HepG2 (cell line): ENCODE results near the gene GMFB. TPM values are rescaled to one million over a fixed set of nuclear protein-coding genes. Genes with fewer than 3 reads are reported as not detected.

ENCODE experiments used
- ATAC-seq: fragments of 200-7000 bp; cut with Tn5 transposase; 3 replicates; pipeline ENCODE4 v1.9.1; 2020; ENCODE audit warnings: mild to moderate bottlenecking, moderate library complexity
- BruUV-seq: library from RNA; stranded (reverse); fragments of 400-500 nt; replicated peaks from 2 replicates; lab custom pipeline; 2021; lab: Mats Ljungman, UMichigan
- CTCF ChIA-PET: fragments of 300-600 bp; formaldehyde crosslinking; extraction: SDS; loops from one replicate; lab custom pipeline; 2021; ENCODE audit warnings: low total read pairs, inconsistent platforms, low intra/inter-chr PET ratio; lab: Yijun Ruan, JAX
- POLR2A ChIA-PET: fragments of 350-600 bp; sonication (Branson Sonifier 250); formaldehyde crosslinking; loops from one replicate; lab custom pipeline; 2020; ENCODE audit warnings: antibody characterized with exemption, inconsistent platforms; lab: Yijun Ruan, JAX
- DNase-seq: peaks from one replicate; pipeline ENCODE4 v3.0.0-alpha.2; 2015; ENCODE audit warnings: low spot score
- FAIRE-seq: peaks from 3 replicates; lab custom pipeline; 2011; peaks lifted over from hg19 to GRCh38; lab: Jason Lieb, UNC
- H2AFZ ChIP-seq: one replicate; pipeline ENCODE4 v1.6.1; 2011; ENCODE audit warnings: low read length, inconsistent platforms
- H3K27ac ChIP-seq: fragments of 300-600 bp; 3 replicates; pipeline ENCODE4 v1.8.0; 2011; ENCODE audit warnings: mixed run types, mild to moderate bottlenecking, mixed read lengths, low read length, inconsistent platforms; ENCODE audit not compliant: insufficient read depth; ENCODE audit errors: extremely low read length
- H3K27me3 ChIP-seq, 2 experiments: fragments of 200-600 bp in 1 of 2; 2 replicates in 1 of 2; 3 replicates in 1 of 2; pipeline versions ENCODE4 v1.6.0 to v1.8.0; 2011; ENCODE audit warnings: low read length in 2 of 2, mild to moderate bottlenecking in 2 of 2, moderate library complexity in 2 of 2, inconsistent platforms in 1 of 2; ENCODE audit not compliant: insufficient read depth in 2 of 2, control insufficient read depth in 1 of 2
- H3K36me3 ChIP-seq, 2 experiments: fragments of 200-600 bp in 1 of 2; replicated peaks in 1 of 2; 2 replicates in 1 of 2; 3 replicates in 1 of 2; pipeline versions ENCODE4 v1.5.1 to v1.8.0; 2011; ENCODE audit warnings: low read length in 2 of 2, inconsistent platforms in 1 of 2; ENCODE audit not compliant: insufficient read depth in 2 of 2, control insufficient read depth in 1 of 2
- H3K4me1 ChIP-seq: 2 replicates; pipeline ENCODE4 v1.5.1; 2012; ENCODE audit warnings: low read length, inconsistent platforms; ENCODE audit not compliant: insufficient read depth
- H3K4me2 ChIP-seq: 2 replicates; pipeline ENCODE4 v1.6.0; 2011; ENCODE audit warnings: low read depth, low read length, inconsistent platforms
- H3K4me3 ChIP-seq, 3 experiments: fragments of 200-600 bp in 1 of 3; sonication (generic), shearing (Covaris generic) in 1 of 3; replicated peaks in 1 of 3; 2 replicates each; pipeline ENCODE4 v1.5.1; 2011 to 2016; ENCODE audit warnings: low read length in 3 of 3, inconsistent platforms in 2 of 3, low read depth in 2 of 3, mild to moderate bottlenecking in 2 of 3, control low read depth in 1 of 3, mixed read lengths in 1 of 3; ENCODE audit not compliant: insufficient read depth in 1 of 3
- H3K79me2 ChIP-seq: one replicate; pipeline ENCODE4 v1.6.1; 2011; ENCODE audit warnings: low read length, inconsistent platforms; ENCODE audit not compliant: insufficient read depth
- H3K9ac ChIP-seq: 2 replicates; pipeline ENCODE4 v1.6.0; 2011; ENCODE audit warnings: mild to moderate bottlenecking, low read depth, low read length, inconsistent platforms; ENCODE audit not compliant: insufficient read depth
- H3K9me3 ChIP-seq: 2 replicates; pipeline ENCODE4 v1.5.1; 2012; ENCODE audit warnings: mild to moderate bottlenecking, low read length
- H4K20me1 ChIP-seq: 2 replicates; pipeline ENCODE4 v1.6.0; 2011; ENCODE audit warnings: inconsistent platforms, mild to moderate bottlenecking, low read length, moderate library complexity; ENCODE audit not compliant: insufficient read depth
- ASH2L ChIP-seq: fragments of 300-600, 200-600 bp; sonication (generic); IDR thresholded peaks from 2 replicates; pipeline ENCODE4 v1.7.0; 2017; ENCODE audit warnings: low read depth, mild to moderate bottlenecking, moderate library complexity, mixed read lengths, low read length; ENCODE audit not compliant: insufficient read length
- BHLHE40 ChIP-seq: IDR thresholded peaks from 2 replicates; pipeline ENCODE4 v1.6.1; 2011; ENCODE audit warnings: low read length, improper control_type of control experiment
- CCAR2 ChIP-seq: fragments of 200-400 bp; formaldehyde crosslinking; optimal IDR thresholded peaks from 2 replicates; pipeline ENCODE3; 2018; ENCODE audit warnings: low read depth, mild to moderate bottlenecking, low read length, moderate library complexity
- GFI1 ChIP-seq: sonication (generic); formaldehyde crosslinking; IDR thresholded peaks from 2 replicates; pipeline ENCODE4 v1.5.0; 2020; ENCODE audit warnings: missing genetic modification reagents, mild to moderate bottlenecking, borderline replicate concordance
- KDM3A ChIP-seq: IDR thresholded peaks from 2 replicates; pipeline ENCODE4 v1.6.1; 2018; ENCODE audit warnings: low read depth, missing compliant biosample characterization
- KLF11 ChIP-seq: IDR thresholded peaks from 2 replicates; pipeline ENCODE4 v1.6.1; 2016; ENCODE audit warnings: missing compliant biosample characterization
- KLF15 ChIP-seq: sonication (generic); formaldehyde crosslinking; IDR thresholded peaks from 2 replicates; pipeline ENCODE4 v1.8.1; 2023; ENCODE audit warnings: borderline replicate concordance, mild to moderate bottlenecking, inconsistent platforms, missing genetic modification reagents, mixed read lengths
- KLF6 ChIP-seq: IDR thresholded peaks from 2 replicates; pipeline ENCODE4 v1.8.0; 2016; ENCODE audit warnings: missing biosample characterization, missing genetic modification reagents
- MIXL1 ChIP-seq: IDR thresholded peaks from 2 replicates; pipeline ENCODE4 v1.6.1; 2016
- TBX2 ChIP-seq: sonication (generic); formaldehyde crosslinking; IDR thresholded peaks from 2 replicates; pipeline ENCODE4 v1.5.0; 2020; ENCODE audit warnings: missing genetic modification reagents, mild to moderate bottlenecking, borderline replicate concordance
- ZFP82 ChIP-seq: sonication (generic); formaldehyde crosslinking; IDR thresholded peaks from 2 replicates; pipeline ENCODE4 v1.5.1; 2020; ENCODE audit warnings: mild to moderate bottlenecking, missing genetic modification reagents, borderline replicate concordance
- ZKSCAN8 ChIP-seq: IDR thresholded peaks from 2 replicates; pipeline ENCODE4 v1.6.1; 2016; ENCODE audit warnings: borderline replicate concordance, missing genetic modification reagents, missing compliant biosample characterization
- ZSCAN9 ChIP-seq: IDR thresholded peaks from 2 replicates; pipeline ENCODE4 v1.6.1; 2016; ENCODE audit warnings: borderline replicate concordance
- WGBS: methylation state at CpG from one replicate; pipeline ENCODE4 v1.1.6; 2017; ENCODE audit warnings: low lambda C conversion rate; 5-methylcytosine and 5-hydroxymethylcytosine counted together
- in situ Hi-C: cut with HindIII; loops from 2 replicates; pipeline ENCODE4 v1.10.0; 2017; ENCODE audit warnings: low pct_unique_long_range_greater_than_20kb; ENCODE audit not compliant: extremely low pct_ligation_motif_present
- intact Hi-C: fragments of 100-400 bp; cut with micrococcal nuclease; formaldehyde crosslinking; loops from one replicate; pipeline ENCODE4 v1.10.0; 2022; ENCODE audit not compliant: unreplicated experiment
- polyA plus RNA-seq, 8 experiments: library from polyadenylated mRNA; depleted of rRNA in 3 of 8; stranded (reverse) in 7 of 8; unstranded in 1 of 8; fragments of >200 nt; fragmentation: Illumina TruSeq in 4 of 8; extraction: Trizol in 4 of 8; gene quantifications; 2 replicates each; pipeline versions ENCODE4 v1.2.1 to v1.2.3, GENCODE V29; 2011 to 2016; ENCODE audit warnings: low read depth in 4 of 8, missing spikeins in 1 of 8, mixed read lengths in 1 of 8; ENCODE audit not compliant: insufficient read depth in 1 of 8
- total RNA-seq, 5 experiments: library from RNA; depleted of rRNA; stranded (reverse); fragments of >200 nt; fragmentation: Illumina TruSeq; extraction: Trizol; gene quantifications; 2 replicates each; pipeline ENCODE4 v1.2.3, GENCODE V29; 2016; ENCODE audit warnings: low read depth in 1 of 5
- TF ChIP-seq, protein P1 (sequence below): sonication (generic); formaldehyde crosslinking; conservative IDR thresholded peaks from 2 replicates; pipeline ENCODE4 v1.4.0; 2020; ENCODE audit warnings: mild to moderate bottlenecking, missing genetic modification reagents, moderate library complexity

Gene GMFB
- total and polyA plus RNA-seq, 2 of the 13 experiments (the other 11 are each of a cell fraction or from before 2014, with no cell fraction given) = 17.3 to 68.2 TPM

DNA sequence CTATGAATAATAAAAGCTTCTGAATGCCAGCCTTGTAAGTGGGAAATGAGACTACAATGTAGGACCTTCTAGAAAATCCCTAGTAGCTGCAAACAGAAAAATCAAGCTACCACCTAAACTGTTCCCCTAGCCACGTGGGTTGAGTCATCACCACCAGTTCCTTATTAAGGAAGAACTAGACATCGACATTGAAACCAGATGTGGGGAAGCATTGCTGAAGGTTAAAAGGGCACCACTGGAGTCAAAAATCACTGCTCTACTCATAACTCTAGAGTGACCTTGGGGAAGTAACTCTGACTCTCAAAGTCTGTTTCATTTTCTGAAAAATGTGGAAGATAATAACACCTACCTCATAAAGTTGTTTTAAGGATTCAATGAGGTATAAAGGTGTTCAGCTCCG, 38.2 kb downstream of the GMFB start:
- no TSS peak for BruUV-seq
- no peak for ATAC-seq
- POLR2A ChIA-PET = interaction anchor here (1.0 to 1.9 kb wide), 2 partner anchors 54 to 59 kb away, joined by 5 to 6 read pairs; partner anchors contain the start of genes CDKN3 and CGRRF1
- WGBS = 60% methylated on average over 3 of the region's 3 CpGs
- Histone ChIP-seq H3K4me1 (peaks cover 52% of the 10 kb centered on the region), H3K4me2 (peak overlapping the region; percentile 73), H3K4me3 (no peak overlapping the region), H3K9me3 (no peaks in the 10 kb centered on the region), H3K9ac (no peak overlapping the region), H3K36me3 (no peaks in the 10 kb centered on the region), H3K27ac (peak overlapping the region; percentile 73), H4K20me1 (no peaks in the 10 kb centered on the region), H3K79me2 (no peaks in the 10 kb centered on the region), H3K27me3 (no peaks in the 10 kb centered on the region), H2AFZ (no peak overlapping the region)
- intact Hi-C loops = no loop called here
- CTCF ChIA-PET = no interaction called here
- TF ChIP-seq KLF15 (CRISPR knock-in tag) (no peak), KDM3A (CRISPR knock-in tag) (0 out of 2 replicates have a peak, but pooled peaks have one; percentile 1), GFI1 (CRISPR knock-in tag) (0 out of 2 replicates have a peak, but pooled peaks have one; percentile 62)
- no peak for DNase-seq
- in situ Hi-C loops = no loop called here
- no peak for FAIRE-seq

DNA sequence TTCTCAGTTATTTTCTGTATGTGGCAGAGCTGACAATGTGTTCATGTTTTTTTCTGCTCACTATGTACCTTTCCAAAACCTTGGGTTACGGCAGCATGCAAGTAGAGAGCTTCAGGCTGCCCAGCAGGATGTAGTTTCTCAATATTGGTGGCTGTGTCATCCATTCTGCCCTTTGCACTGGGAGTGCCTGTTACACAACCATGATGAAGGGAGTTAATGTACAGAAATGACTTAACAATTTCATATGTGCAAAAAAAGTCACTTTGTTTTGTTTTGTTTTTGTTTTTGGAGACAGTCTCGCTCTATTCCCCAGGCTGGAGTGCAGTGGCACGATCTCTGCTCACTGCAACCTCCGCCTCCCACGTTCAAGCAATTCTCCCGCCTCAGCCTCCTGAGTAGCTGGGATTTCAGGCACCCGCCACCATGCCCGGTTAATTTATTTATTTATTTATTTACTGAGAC, 41.5 kb downstream of the GMFB start:
- Histone ChIP-seq H4K20me1 (no peaks in the 10 kb centered on the region), H3K27me3 (no peaks in the 10 kb centered on the region), H3K4me1 (peaks cover 49% of the 10 kb centered on the region), H3K4me2 (peak overlapping the region; percentile 51), H2AFZ (no peak overlapping the region), H3K36me3 (no peaks in the 10 kb centered on the region), H3K9ac (peak overlapping the region; percentile 54), H3K27ac (peak overlapping the region; percentile 83), H3K9me3 (no peaks in the 10 kb centered on the region), H3K79me2 (no peaks in the 10 kb centered on the region), H3K4me3 (peak overlapping the region in 1 of 3 experiments; percentile 13; a peak in 1 of 6 replicates)
- in situ Hi-C loops = no loop called here
- WGBS = 36% methylated on average over 8 of the region's 8 CpGs
- no TSS peak for BruUV-seq
- DNase-seq (peak; percentile 95), ATAC-seq (peak; percentile 84), FAIRE-seq (peak; percentile 81)
- intact Hi-C loops = no loop called here
- CTCF ChIA-PET = no interaction called here
- POLR2A ChIA-PET = interaction anchor here (0.6 to 2.0 kb wide), 9 partner anchors 23 to 111 kb away, joined by 3 to 19 read pairs (median 4); partner anchors contain the start of genes CGRRF1 and GMFB
- TF ChIP-seq ZFP82 (CRISPR knock-in tag) = no peak
- TF ChIP-seq ZKSCAN8 (CRISPR knock-in tag) = 0 out of 2 replicates have a peak, but pooled peaks have one; percentile 70
- peak; percentile 69 for TF ChIP-seq ASH2L
- TF ChIP-seq CCAR2 = no peak
- TF ChIP-seq, protein P1, sequence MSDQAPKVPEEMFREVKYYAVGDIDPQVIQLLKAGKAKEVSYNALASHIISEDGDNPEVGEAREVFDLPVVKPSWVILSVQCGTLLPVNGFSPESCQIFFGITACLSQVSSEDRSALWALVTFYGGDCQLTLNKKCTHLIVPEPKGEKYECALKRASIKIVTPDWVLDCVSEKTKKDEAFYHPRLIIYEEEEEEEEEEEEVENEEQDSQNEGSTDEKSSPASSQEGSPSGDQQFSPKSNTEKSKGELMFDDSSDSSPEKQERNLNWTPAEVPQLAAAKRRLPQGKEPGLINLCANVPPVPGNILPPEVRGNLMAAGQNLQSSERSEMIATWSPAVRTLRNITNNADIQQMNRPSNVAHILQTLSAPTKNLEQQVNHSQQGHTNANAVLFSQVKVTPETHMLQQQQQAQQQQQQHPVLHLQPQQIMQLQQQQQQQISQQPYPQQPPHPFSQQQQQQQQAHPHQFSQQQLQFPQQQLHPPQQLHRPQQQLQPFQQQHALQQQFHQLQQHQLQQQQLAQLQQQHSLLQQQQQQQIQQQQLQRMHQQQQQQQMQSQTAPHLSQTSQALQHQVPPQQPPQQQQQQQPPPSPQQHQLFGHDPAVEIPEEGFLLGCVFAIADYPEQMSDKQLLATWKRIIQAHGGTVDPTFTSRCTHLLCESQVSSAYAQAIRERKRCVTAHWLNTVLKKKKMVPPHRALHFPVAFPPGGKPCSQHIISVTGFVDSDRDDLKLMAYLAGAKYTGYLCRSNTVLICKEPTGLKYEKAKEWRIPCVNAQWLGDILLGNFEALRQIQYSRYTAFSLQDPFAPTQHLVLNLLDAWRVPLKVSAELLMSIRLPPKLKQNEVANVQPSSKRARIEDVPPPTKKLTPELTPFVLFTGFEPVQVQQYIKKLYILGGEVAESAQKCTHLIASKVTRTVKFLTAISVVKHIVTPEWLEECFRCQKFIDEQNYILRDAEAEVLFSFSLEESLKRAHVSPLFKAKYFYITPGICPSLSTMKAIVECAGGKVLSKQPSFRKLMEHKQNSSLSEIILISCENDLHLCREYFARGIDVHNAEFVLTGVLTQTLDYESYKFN (CRISPR knock-in tag) = peak; percentile 90
- no peak for TF ChIP-seq KLF11 (CRISPR knock-in tag)
- no peak for TF ChIP-seq BHLHE40
- TF ChIP-seq ZSCAN9 (CRISPR knock-in tag) = peak; percentile 87; the same call in 1 of the 2 replicates
- TF ChIP-seq TBX2 (CRISPR knock-in tag) = peak; percentile 76
- TF ChIP-seq KLF6 (CRISPR knock-in tag) = 0 out of 2 replicates have a peak, but pooled peaks have one; percentile 46
- TF ChIP-seq MIXL1 (CRISPR knock-in tag) = peak; percentile 85; the same call in 1 of the 2 replicates
